Neuronal stem cell (in vitro differentiated cells): ENCODE data around the gene STK32C.
A peak's percentile ranks its signal among the peaks of the same experiment; 100 is the strongest.

ENCODE experiments used
- DNase-seq: peaks from one replicate; pipeline ENCODE4 v3.0.0-alpha.2; 2013; ENCODE audit warnings: low spot score
- H2AFZ ChIP-seq: one replicate; pipeline ENCODE4 v1.6.1; 2013; ENCODE audit warnings: mild to moderate bottlenecking, low read length, inconsistent platforms
- H2AK5ac ChIP-seq: 2 replicates; pipeline ENCODE4 v1.6.1; 2013; ENCODE audit warnings: low read depth, mild to moderate bottlenecking, inconsistent platforms, low read length, moderate library complexity, mixed read lengths
- H2BK120ac ChIP-seq: 2 replicates; pipeline ENCODE4 v1.6.1; 2013; ENCODE audit warnings: low read depth, mild to moderate bottlenecking, inconsistent platforms, low read length, moderate library complexity, mixed read lengths
- H2BK12ac ChIP-seq: one replicate; pipeline ENCODE4 v1.6.1; 2013; ENCODE audit warnings: low read length, inconsistent platforms
- H2BK15ac ChIP-seq: 2 replicates; pipeline ENCODE4 v1.6.1; 2013; ENCODE audit warnings: mild to moderate bottlenecking, low read length, inconsistent platforms, mixed read lengths
- H2BK5ac ChIP-seq: one replicate; pipeline ENCODE4 v1.6.1; 2013; ENCODE audit warnings: inconsistent platforms, mild to moderate bottlenecking, low read length, moderate library complexity
- H3K14ac ChIP-seq: one replicate; pipeline ENCODE4 v1.6.1; 2013; ENCODE audit warnings: low read length, inconsistent platforms
- H3K18ac ChIP-seq: 2 replicates; pipeline ENCODE4 v1.6.1; 2013; ENCODE audit warnings: low read length, inconsistent platforms
- H3K23ac ChIP-seq: 2 replicates; pipeline ENCODE4 v1.6.1; 2013; ENCODE audit warnings: low read depth, mild to moderate bottlenecking, mixed read lengths, low read length, inconsistent platforms; ENCODE audit not compliant: poor library complexity
- H3K27ac ChIP-seq: replicated peaks from 3 replicates; pipeline ENCODE4 v1.5.1; 2013; ENCODE audit warnings: low read length, inconsistent platforms
- H3K27me3 ChIP-seq, 3 experiments: 2 replicates each; pipeline ENCODE4 v1.6.1; 2013; ENCODE audit warnings: low read length in 3 of 3, mild to moderate bottlenecking in 2 of 3, inconsistent platforms in 1 of 3, low read depth in 1 of 3, mixed read lengths in 1 of 3, moderate library complexity in 1 of 3; ENCODE audit not compliant: control insufficient read depth in 3 of 3, insufficient read depth in 3 of 3
- H3K36me3 ChIP-seq, 2 donors: replicated peaks in 1 of 2; 2 replicates each; pipeline ENCODE4 v1.6.1; 2013; ENCODE audit warnings: low read length in 2 of 2; ENCODE audit not compliant: control insufficient read depth in 2 of 2, insufficient read depth in 2 of 2
- H3K4ac ChIP-seq: 2 replicates; pipeline ENCODE4 v1.6.1; 2013; ENCODE audit warnings: inconsistent platforms, mild to moderate bottlenecking, low read length, moderate library complexity
- H3K4me1 ChIP-seq, 2 donors: 1 replicate in 1 of 2; 2 replicates in 1 of 2; pipeline ENCODE4 v1.6.1; 2013; ENCODE audit warnings: low read length in 2 of 2, low read depth in 1 of 2; ENCODE audit not compliant: control insufficient read depth in 2 of 2, insufficient read depth in 1 of 2
- H3K4me2 ChIP-seq: one replicate; pipeline ENCODE4 v1.6.1; 2013; ENCODE audit warnings: mild to moderate bottlenecking, low read length, inconsistent platforms; ENCODE audit not compliant: insufficient read depth, poor library complexity, severe bottlenecking
- H3K4me3 ChIP-seq, 2 donors: 2 replicates each; pipeline ENCODE4 v1.5.1; 2013; ENCODE audit warnings: low read length in 2 of 2, mild to moderate bottlenecking in 2 of 2, inconsistent platforms in 1 of 2, moderate library complexity in 1 of 2
- H3K79me1 ChIP-seq: one replicate; pipeline ENCODE4 v1.6.1; 2013; ENCODE audit warnings: low read depth, mild to moderate bottlenecking, inconsistent platforms, low read length, moderate library complexity
- H3K9ac ChIP-seq: one replicate; pipeline ENCODE4 v1.6.1; 2013; ENCODE audit warnings: mild to moderate bottlenecking, low read depth, low read length, inconsistent platforms; ENCODE audit not compliant: poor library complexity
- H3K9me3 ChIP-seq, 2 donors: replicated peaks in 1 of 2; 2 replicates each; pipeline versions ENCODE3 to v1.6.1; 2013; ENCODE audit warnings: low read length in 2 of 2, mild to moderate bottlenecking in 2 of 2, inconsistent platforms in 1 of 2, low read depth in 1 of 2, mixed read lengths in 1 of 2, moderate library complexity in 1 of 2; ENCODE audit not compliant: control insufficient read depth in 2 of 2, insufficient read depth in 1 of 2
- H4K8ac ChIP-seq: one replicate; pipeline ENCODE4 v1.6.1; 2013; ENCODE audit warnings: low read depth, mild to moderate bottlenecking, inconsistent platforms, low read length, moderate library complexity
- H4K91ac ChIP-seq: one replicate; pipeline ENCODE4 v1.6.1; 2013; ENCODE audit warnings: low read length, low read depth, mild to moderate bottlenecking, inconsistent platforms; ENCODE audit not compliant: poor library complexity
- WGBS, 2 donors: extraction: QIAGEN DNeasy Blood & Tissue Kit; methylation state at CpG; one replicate each; pipeline ENCODE4 v1.1.7; 2013; ENCODE audit warnings: missing lambda C conversion rate in 2 of 2, mixed read lengths in 1 of 2; ENCODE audit not compliant: insufficient read length in 2 of 2, insufficient replicate concordance in 1 of 2; ENCODE audit errors: extremely low coverage in 2 of 2; 5-methylcytosine and 5-hydroxymethylcytosine counted together

Gene STK32C

GRCh38 chr10:132281915-132282666, 25.7 kb downstream of the STK32C start:
- Histone ChIP-seq H2BK12ac (peak overlapping the region; percentile 58), H2AFZ (no peak overlapping the region), H3K14ac (peak overlapping the region; percentile 82), H2BK15ac (peak overlapping the region; percentile 92), H3K4me1 (peaks cover 13 to 20% of the 10 kb centered on the region in 2 donors), H3K27me3 (no peaks in the 10 kb centered on the region), H3K4me3 (no peak overlapping the region), H3K4me2 (no peak overlapping the region), H3K9me3 (no peaks in the 10 kb centered on the region), H3K27ac (no peak overlapping the region), H3K79me1 (peaks cover 10% of the 10 kb centered on the region), H4K91ac (no peak overlapping the region), H2BK120ac (no peak overlapping the region), H2BK5ac (peak overlapping the region; percentile 75), H3K23ac (peak overlapping the region; percentile 89), H3K18ac (peak overlapping the region; percentile 80), H3K4ac (peak overlapping the region; percentile 53), H3K36me3 (no peaks in the 10 kb centered on the region), H2AK5ac (peak overlapping the region; percentile 56), H4K8ac (peak overlapping the region; percentile 43), H3K9ac (no peak overlapping the region)
- no CpG with 5 or more reads among the region's 34 CpGs for WGBS, 2 donors
- no peak for DNase-seq

- Histone ChIP-seq H2BK5ac (no peak overlapping the region), H3K4me3 (peak overlapping the region in 1 of 2 donors; percentile 56), H3K79me1 (peaks cover 10% of the 10 kb centered on the region), H3K36me3 (no peaks in the 10 kb centered on the region), H3K9ac (peak overlapping the region; percentile 86), H4K91ac (peak overlapping the region; percentile 95), H3K18ac (peak overlapping the region; percentile 76), H2BK120ac (no peak overlapping the region), H3K27ac (no peak overlapping the region), H2AK5ac (peak overlapping the region; percentile 75), H3K14ac (peak overlapping the region; percentile 71), H2BK15ac (peak overlapping the region; percentile 96), H3K23ac (peak overlapping the region; percentile 97), H3K27me3 (no peaks in the 10 kb centered on the region), H3K9me3 (no peaks in the 10 kb centered on the region), H3K4me2 (no peak overlapping the region), H3K4me1 (peaks cover 13 to 20% of the 10 kb centered on the region in 2 donors), H2AFZ (no peak overlapping the region), H2BK12ac (peak overlapping the region; percentile 88), H3K4ac (peak overlapping the region; percentile 76), H4K8ac (peak overlapping the region; percentile 96)
- WGBS, 2 donors = no CpG with 5 or more reads among the region's 20 CpGs
- DNase-seq = no peak
Measured at GRCh38 chr10:132280646-132281074, 27.1 kb downstream of the STK32C start.

DNA sequence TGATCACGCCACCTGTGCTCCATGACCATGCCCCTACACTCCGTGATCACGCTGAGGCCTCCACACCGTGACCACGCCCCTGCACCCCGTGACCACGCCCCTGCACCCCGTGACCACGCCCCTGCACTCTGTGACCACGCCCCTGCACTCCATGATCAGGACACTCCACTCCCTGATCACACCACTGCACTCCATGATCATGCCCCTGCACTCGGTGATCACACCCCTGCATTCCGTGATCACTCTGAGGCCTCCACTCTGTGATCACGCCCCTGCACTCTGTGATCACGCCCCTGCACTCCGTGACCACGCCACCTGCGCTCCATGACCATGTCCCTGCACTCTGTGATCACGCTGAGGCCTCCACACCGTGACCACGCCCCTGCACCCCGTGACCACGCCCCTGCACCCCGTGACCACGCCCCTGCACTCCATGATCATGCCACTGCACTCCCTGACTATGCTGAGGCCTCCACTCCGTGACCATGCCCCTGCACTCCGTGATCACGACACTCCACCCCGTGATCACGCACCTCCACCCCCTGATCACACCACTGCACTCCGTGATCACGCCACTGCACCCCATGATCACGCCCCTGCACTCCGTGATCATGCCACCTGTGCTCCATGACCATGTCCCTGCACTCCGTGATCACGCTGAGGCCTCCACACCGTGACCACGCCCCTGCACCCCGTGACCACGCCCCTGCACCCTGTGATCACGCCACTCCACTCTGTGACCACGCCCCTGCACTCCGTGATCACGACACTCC, 27.7 kb downstream of the STK32C start:
- Histone ChIP-seq H3K9ac (peak overlapping the region; percentile 21), H2BK12ac (peak overlapping the region; percentile 75)
- WGBS, 2 donors = no CpG with 5 or more reads among the region's 43 CpGs

DNA sequence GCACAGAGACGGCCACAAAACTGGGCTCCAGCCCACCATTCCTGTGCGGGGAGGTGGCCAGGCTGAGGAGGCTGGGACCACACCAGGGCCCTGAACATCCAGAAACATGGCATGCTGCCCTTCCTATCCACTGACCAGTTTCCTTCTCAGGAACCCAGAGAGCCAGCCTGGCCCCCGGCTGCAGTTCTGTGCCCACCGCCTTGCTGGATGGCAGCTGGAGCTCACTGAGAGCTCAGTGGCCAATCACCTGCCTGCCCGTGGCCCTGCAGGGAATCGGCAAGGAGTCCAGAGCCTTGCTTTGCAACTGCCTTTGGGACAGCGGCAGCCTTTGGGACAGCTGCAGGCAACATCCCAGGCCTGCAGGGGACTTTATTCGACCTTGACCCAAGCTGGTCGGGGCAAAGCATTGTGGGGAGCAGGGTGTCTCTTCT, 30.4 kb downstream of the STK32C start:
- no peak overlapping the region for H3K9ac ChIP-seq
- no peak overlapping the region for H2BK120ac ChIP-seq
- H3K4me2 ChIP-seq = no peak overlapping the region
- H3K79me1 ChIP-seq = peaks cover 4% of the 10 kb centered on the region
- no peaks in the 10 kb centered on the region for H3K9me3 ChIP-seq
- peak overlapping the region; percentile 72 for H3K14ac ChIP-seq
- peaks cover 9% of the 10 kb centered on the region in 2 donors for H3K4me1 ChIP-seq
- no peak for DNase-seq
- H2BK15ac ChIP-seq = no peak overlapping the region
- no peak overlapping the region for H4K8ac ChIP-seq
- peak overlapping the region; percentile 48 for H3K18ac ChIP-seq
- H4K91ac ChIP-seq = peak overlapping the region; percentile 9
- no peak overlapping the region for H3K4ac ChIP-seq
- H3K36me3 ChIP-seq = no peaks in the 10 kb centered on the region
- no peaks in the 10 kb centered on the region for H3K27me3 ChIP-seq
- H2AFZ ChIP-seq = no peak overlapping the region
- H3K23ac ChIP-seq = no peak overlapping the region
- H3K27ac ChIP-seq = no peak overlapping the region
- H3K4me3 ChIP-seq = no peak overlapping the region
- no peak overlapping the region for H2BK12ac ChIP-seq
- no CpG with 5 or more reads among the region's 9 CpGs for WGBS, 2 donors
- no peak overlapping the region for H2BK5ac ChIP-seq
- H2AK5ac ChIP-seq = peak overlapping the region; percentile 19

More for the DNA sequence above, 27.7 kb downstream of the STK32C start:
- Histone ChIP-seq H3K9me3 (no peaks in the 10 kb centered on the region), H4K91ac (no peak overlapping the region), H2AFZ (no peak overlapping the region), H3K4me2 (no peak overlapping the region), H2BK120ac (peak overlapping the region; percentile 47), H2BK5ac (no peak overlapping the region), H3K18ac (peak overlapping the region; percentile 76), H3K4ac (peak overlapping the region; percentile 37), H2BK15ac (peak overlapping the region; percentile 96), H3K36me3 (no peaks in the 10 kb centered on the region), H3K27me3 (no peaks in the 10 kb centered on the region), H3K4me1 (peaks cover 13 to 20% of the 10 kb centered on the region in 2 donors), H3K4me3 (peak overlapping the region in 1 of 2 donors; percentile 63), H3K14ac (peak overlapping the region; percentile 71), H4K8ac (peak overlapping the region; percentile 96), H3K23ac (peak overlapping the region; percentile 97), H3K79me1 (peaks cover 10% of the 10 kb centered on the region), H3K27ac (no peak overlapping the region), H2AK5ac (peak overlapping the region; percentile 75)
- no peak for DNase-seq
